ENCODE results near the gene PNPLA2. TPM values are rescaled to one million over a fixed set of nuclear protein-coding genes. Genes with fewer than 3 reads are reported as not detected.

The PNPLA2 gene
- total RNA-seq, 4 donors from 2014 or later, result 39.7 to 79.4 (median 58.9) TPM

- peaks cover 0 to 70% (median 38%) of the 10 kb centered on the region in 3 donors for H3K4me1 ChIP-seq
- no peak overlapping the region for H3K27ac ChIP-seq
- no peak for ATAC-seq
- H3K4me3 ChIP-seq, result no peak overlapping the region
- peaks cover 75% of the 10 kb centered on the region for H3K27me3 ChIP-seq
- TF ChIP-seq CTCF (IDR thresholded peaks at IDR 0.05) (no peak), POLR2A (IDR thresholded peaks at IDR 0.05) (no peak), EP300 (IDR thresholded peaks at IDR 0.05) (no peak), POLR2AphosphoS5 (IDR thresholded peaks at IDR 0.05) (no peak)
- H3K9me3 ChIP-seq, result no peaks in the 10 kb centered on the region
- peaks cover 0 to 49% of the 10 kb centered on the region in 2 donors for H3K36me3 ChIP-seq
- 89 to 92% methylated on average over 3 to 9 of the region's 9 CpGs for WGBS, 2 donors (ENCODE audit: low coverage in 1 of 2)
Observed at GRCh38 chr11:826227-826621, 7.5 kb downstream of the PNPLA2 start.

- Histone ChIP-seq H3K27ac (peak overlapping the region in 3 of 4 donors; percentile 53 to 67 (median 60)), H3K4me1 (peaks cover 0 to 70% (median 32%) of the 10 kb centered on the region in 3 donors), H3K9me3 (no peaks in the 10 kb centered on the region), H3K4me3 (peak overlapping the region in 1 of 2 donors; percentile 46), H3K27me3 (peaks cover 81% of the 10 kb centered on the region), H3K36me3 (peaks cover 0 to 44% of the 10 kb centered on the region in 2 donors)
- ATAC-seq, result no peak
- 20% methylated on average over 1 of the region's 22 CpGs; no CpG with 5 or more reads in 1 of the 2 donors for WGBS, 2 donors (ENCODE audit: low coverage in 1 of 2)
- TF ChIP-seq CTCF (IDR thresholded peaks at IDR 0.05), result no peak
- no peak for TF ChIP-seq EP300 (IDR thresholded peaks at IDR 0.05)
- no peak for TF ChIP-seq POLR2A (IDR thresholded peaks at IDR 0.05)
- no peak for TF ChIP-seq POLR2AphosphoS5 (IDR thresholded peaks at IDR 0.05)
Observed at GRCh38 chr11:826836-827145, 8.1 kb downstream of the PNPLA2 start.

- Histone ChIP-seq H3K4me3 (peak overlapping the region in 1 of 2 donors; percentile 46), H3K27me3 (peaks cover 86% of the 10 kb centered on the region), H3K36me3 (peaks cover 0 to 39% of the 10 kb centered on the region in 2 donors), H3K4me1 (peaks cover 0 to 70% (median 36%) of the 10 kb centered on the region in 3 donors), H3K27ac (peak overlapping the region in 3 of 4 donors; percentile 53 to 67 (median 60)), H3K9me3 (no peaks in the 10 kb centered on the region)
- 11 to 40% methylated on average over 2 of the region's 66 CpGs for WGBS, 2 donors (ENCODE audit: low coverage in 1 of 2)
- no peak for ATAC-seq
- TF ChIP-seq EP300 (IDR thresholded peaks at IDR 0.05), result no peak
- no peak for TF ChIP-seq POLR2A (IDR thresholded peaks at IDR 0.05)
- TF ChIP-seq POLR2AphosphoS5 (IDR thresholded peaks at IDR 0.05), result no peak
Observed at GRCh38 chr11:827146-827896, 8.6 kb downstream of the PNPLA2 start.

- Histone ChIP-seq H3K4me1 (peaks cover 0 to 73% (median 39%) of the 10 kb centered on the region in 3 donors), H3K36me3 (peaks cover 0 to 33% of the 10 kb centered on the region in 2 donors), H3K9me3 (no peaks in the 10 kb centered on the region), H3K27ac (peak within 1 kb of the TSS in 3 of 4 donors; percentile 53 to 67 (median 60)), H3K27me3 (peaks cover 88% of the 10 kb centered on the region), H3K4me3 (peak within 1 kb of the TSS in 1 of 2 donors; percentile 47)
- TF ChIP-seq POLR2AphosphoS5 (IDR thresholded peaks at IDR 0.05) (no peak), CTCF (IDR thresholded peaks at IDR 0.05) (no peak)
- no peak for ATAC-seq
- 13% methylated on average over 1 of the region's 5 CpGs; no CpG with 5 or more reads in 1 of the 2 donors for WGBS, 2 donors (ENCODE audit: low coverage in 1 of 2)
Observed at GRCh38 chr11:827897-828192, 9.1 kb downstream of the PNPLA2 start, which contains the start of gene CRACR2B. Gene CRACR2B (plus strand): TSS chr11:827919. CDS start chr11:828608, 689 bp downstream.

GRCh38 chr11:828506-829175, 9.9 kb downstream of the PNPLA2 start:
- no peak for TF ChIP-seq POLR2A (IDR thresholded peaks at IDR 0.05)
- TF ChIP-seq CTCF (IDR thresholded peaks at IDR 0.05), result no peak
- TF ChIP-seq EP300 (IDR thresholded peaks at IDR 0.05), result no peak
- no peak for TF ChIP-seq POLR2AphosphoS5 (IDR thresholded peaks at IDR 0.05)
- H3K9me3 ChIP-seq, result no peaks in the 10 kb centered on the region
- ATAC-seq, result no peak
- WGBS, 2 donors (ENCODE audit: low coverage in 1 of 2), result 100% methylated on average over 1 to 2 of the region's 21 CpGs
- peak overlapping the region in 1 of 2 donors; percentile 47 for H3K4me3 ChIP-seq
- H3K27ac ChIP-seq, result peak overlapping the region in 3 of 4 donors; percentile 14 to 67 (median 60)
- H3K4me1 ChIP-seq, result peaks cover 0 to 77% (median 42%) of the 10 kb centered on the region in 3 donors
- peaks cover 0 to 25% of the 10 kb centered on the region in 2 donors for H3K36me3 ChIP-seq
- peaks cover 88% of the 10 kb centered on the region for H3K27me3 ChIP-seq

Data from gastroesophageal sphincter (tissue), 4 donors.